ENCODE measurements around the gene BNC2. TPM values are rescaled to one million over a fixed set of nuclear protein-coding genes. Genes with fewer than 3 reads are reported as not detected.

Gene BNC2
- total RNA-seq, 1 experiment from 2014 or later: not detected

GRCh38 chr9:16532681-16533450 is 337.6 kb downstream of the BNC2 start:
- intact Hi-C loops (cut with micrococcal nuclease; ENCODE audit: unreplicated experiment): no loop called here
- TF ChIP-seq, protein P1, sequence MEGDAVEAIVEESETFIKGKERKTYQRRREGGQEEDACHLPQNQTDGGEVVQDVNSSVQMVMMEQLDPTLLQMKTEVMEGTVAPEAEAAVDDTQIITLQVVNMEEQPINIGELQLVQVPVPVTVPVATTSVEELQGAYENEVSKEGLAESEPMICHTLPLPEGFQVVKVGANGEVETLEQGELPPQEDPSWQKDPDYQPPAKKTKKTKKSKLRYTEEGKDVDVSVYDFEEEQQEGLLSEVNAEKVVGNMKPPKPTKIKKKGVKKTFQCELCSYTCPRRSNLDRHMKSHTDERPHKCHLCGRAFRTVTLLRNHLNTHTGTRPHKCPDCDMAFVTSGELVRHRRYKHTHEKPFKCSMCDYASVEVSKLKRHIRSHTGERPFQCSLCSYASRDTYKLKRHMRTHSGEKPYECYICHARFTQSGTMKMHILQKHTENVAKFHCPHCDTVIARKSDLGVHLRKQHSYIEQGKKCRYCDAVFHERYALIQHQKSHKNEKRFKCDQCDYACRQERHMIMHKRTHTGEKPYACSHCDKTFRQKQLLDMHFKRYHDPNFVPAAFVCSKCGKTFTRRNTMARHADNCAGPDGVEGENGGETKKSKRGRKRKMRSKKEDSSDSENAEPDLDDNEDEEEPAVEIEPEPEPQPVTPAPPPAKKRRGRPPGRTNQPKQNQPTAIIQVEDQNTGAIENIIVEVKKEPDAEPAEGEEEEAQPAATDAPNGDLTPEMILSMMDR (IDR thresholded peaks at IDR 0.05; ENCODE audit: unreplicated experiment): no peak
- no peaks in the 10 kb centered on the region for H3K36me3 Mint-ChIP-seq (ENCODE audit: insufficient read depth, unreplicated experiment)
- no peak for DNase-seq
- H3K9me3 Mint-ChIP-seq (ENCODE audit: low read depth, unreplicated experiment): no peaks in the 10 kb centered on the region
- H3K27ac Mint-ChIP-seq (ENCODE audit: unreplicated experiment): no peak overlapping the region
- no peak overlapping the region for H3K4me3 Mint-ChIP-seq (ENCODE audit: low read depth, unreplicated experiment)
- no TSS peak for BruUV-seq (replicated peaks)
- CTCF ChIA-PET: interaction anchor here (0.7 kb wide), 1 partner anchor 10 kb away, joined by 3 read pairs; no protein-coding TSS in a partner anchor
- no peaks in the 10 kb centered on the region for H3K4me1 Mint-ChIP-seq (ENCODE audit: low read depth, unreplicated experiment)
- H3K27me3 Mint-ChIP-seq (ENCODE audit: unreplicated experiment): no peaks in the 10 kb centered on the region

DNA sequence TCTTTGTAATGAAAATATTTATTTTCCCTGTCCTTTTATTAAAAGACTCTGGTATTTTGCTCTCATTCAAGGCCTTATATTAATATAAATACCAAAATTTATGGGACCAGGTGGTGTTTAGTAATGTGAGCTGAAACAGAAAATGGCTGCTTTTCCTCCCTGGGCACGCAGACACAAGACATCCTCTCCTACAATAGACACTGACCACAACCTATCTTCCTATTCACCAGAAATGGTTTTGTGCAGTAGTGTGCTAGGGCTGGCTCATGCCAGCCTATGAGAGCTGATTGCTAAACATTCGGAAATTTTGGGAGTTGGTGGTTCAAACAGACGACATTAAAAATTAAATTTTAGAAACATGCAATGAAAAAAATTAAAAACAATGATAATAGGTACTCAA is 338.2 kb downstream of the BNC2 start:
- BruUV-seq (replicated peaks): no TSS peak
- intact Hi-C loops (cut with micrococcal nuclease; ENCODE audit: unreplicated experiment): no loop called here
- H3K27ac Mint-ChIP-seq (ENCODE audit: unreplicated experiment): no peak overlapping the region

DNA sequence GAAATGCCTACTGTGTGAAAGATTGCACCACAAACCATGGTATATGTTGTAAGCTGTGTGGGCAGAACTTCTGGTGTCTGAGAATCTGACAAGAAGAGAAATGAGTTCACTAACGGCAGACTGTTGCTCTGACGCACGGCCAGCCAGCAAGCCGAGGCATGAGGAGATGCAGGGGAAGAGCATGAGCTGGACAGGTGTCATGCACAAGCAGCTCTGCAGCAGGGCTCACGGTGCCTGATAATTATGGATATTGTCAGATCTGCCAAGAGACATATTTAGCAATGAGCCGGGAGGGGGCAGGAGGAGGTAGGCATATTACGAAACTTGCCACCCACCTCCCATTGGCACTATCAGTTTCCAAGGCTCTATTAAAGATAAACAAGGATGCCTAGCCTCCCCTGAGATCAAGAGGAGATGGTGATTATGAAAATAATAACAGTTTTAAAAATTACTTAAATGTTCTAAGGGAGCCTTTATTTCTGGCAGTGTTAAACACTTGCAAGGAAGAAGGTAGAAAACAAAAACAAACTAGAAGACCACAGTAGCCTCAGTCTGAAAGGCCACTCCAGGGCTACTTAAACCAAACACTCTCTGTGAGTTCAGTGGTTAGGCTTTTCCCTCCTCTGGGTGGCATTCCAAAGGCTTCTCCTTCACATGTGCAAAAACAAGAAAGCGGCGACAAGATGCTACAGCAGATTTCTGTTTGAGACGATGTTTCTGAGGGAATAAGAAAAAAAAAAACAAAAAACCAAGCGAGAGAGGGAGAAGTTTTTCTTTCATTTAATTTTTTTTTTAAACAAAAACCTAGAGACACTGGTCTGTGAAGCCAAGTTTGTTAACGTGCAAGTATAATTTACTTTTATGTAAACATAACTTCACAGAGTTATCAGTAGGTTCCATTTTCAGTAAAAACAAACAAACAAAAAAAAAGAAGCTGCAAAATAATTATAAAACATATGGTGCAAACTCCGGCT is 339.5 kb downstream of the BNC2 start:
- no peak for DNase-seq
- no peaks in the 10 kb centered on the region for H3K27me3 Mint-ChIP-seq (ENCODE audit: unreplicated experiment)
- H3K9me3 Mint-ChIP-seq (ENCODE audit: low read depth, unreplicated experiment): no peaks in the 10 kb centered on the region
- no TSS peak for BruUV-seq (replicated peaks)
- intact Hi-C loops (cut with micrococcal nuclease; ENCODE audit: unreplicated experiment): no loop called here
- TF ChIP-seq, protein P1 (IDR thresholded peaks at IDR 0.05; ENCODE audit: unreplicated experiment): no peak
- CTCF ChIA-PET: no interaction called here
- H3K27ac Mint-ChIP-seq (ENCODE audit: unreplicated experiment): no peak overlapping the region
- H3K4me1 Mint-ChIP-seq (ENCODE audit: low read depth, unreplicated experiment): no peaks in the 10 kb centered on the region
- no peaks in the 10 kb centered on the region for H3K36me3 Mint-ChIP-seq (ENCODE audit: insufficient read depth, unreplicated experiment)
- H3K4me3 Mint-ChIP-seq (ENCODE audit: low read depth, unreplicated experiment): no peak overlapping the region

More for the DNA sequence above, 338.2 kb downstream of the BNC2 start:
- Mint-ChIP-seq H3K4me1 (ENCODE audit: low read depth, unreplicated experiment) (no peaks in the 10 kb centered on the region), H3K27me3 (ENCODE audit: unreplicated experiment) (no peaks in the 10 kb centered on the region), H3K9me3 (ENCODE audit: low read depth, unreplicated experiment) (no peaks in the 10 kb centered on the region), H3K4me3 (ENCODE audit: low read depth, unreplicated experiment) (no peak overlapping the region), H3K36me3 (ENCODE audit: insufficient read depth, unreplicated experiment) (no peaks in the 10 kb centered on the region)
- TF ChIP-seq, protein P1 (IDR thresholded peaks at IDR 0.05; ENCODE audit: unreplicated experiment): no peak
- CTCF ChIA-PET: no interaction called here
- no peak for DNase-seq

DNA sequence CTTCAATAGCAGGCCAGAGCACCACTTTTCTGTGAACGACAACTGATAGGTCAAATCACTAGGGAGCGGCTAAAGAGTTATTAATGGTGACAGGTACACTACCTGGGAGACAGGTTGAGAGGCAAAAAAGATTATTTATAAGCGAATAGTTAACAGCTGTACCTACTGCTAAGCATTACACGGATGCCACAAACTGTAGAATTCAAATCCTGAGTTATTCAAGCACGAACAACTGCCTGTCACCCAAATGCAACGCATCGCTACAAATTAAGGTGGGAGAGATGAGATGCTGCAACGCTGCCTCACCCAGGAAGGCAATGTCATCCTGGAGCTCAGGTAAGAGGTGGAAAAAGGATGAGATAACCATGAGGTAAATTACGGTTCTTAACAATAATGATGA is 342.9 kb downstream of the BNC2 start:
- TF ChIP-seq, protein P1 (IDR thresholded peaks at IDR 0.05; ENCODE audit: unreplicated experiment): no peak
- no peak for DNase-seq
- Mint-ChIP-seq H3K27me3 (ENCODE audit: unreplicated experiment) (no peaks in the 10 kb centered on the region), H3K27ac (ENCODE audit: unreplicated experiment) (no peak overlapping the region), H3K4me3 (ENCODE audit: low read depth, unreplicated experiment) (no peak overlapping the region), H3K9me3 (ENCODE audit: low read depth, unreplicated experiment) (no peaks in the 10 kb centered on the region), H3K4me1 (ENCODE audit: low read depth, unreplicated experiment) (no peaks in the 10 kb centered on the region), H3K36me3 (ENCODE audit: insufficient read depth, unreplicated experiment) (no peaks in the 10 kb centered on the region)
- CTCF ChIA-PET: interaction anchor here (0.7 kb wide), 1 partner anchor 17 kb away, joined by 3 read pairs; no protein-coding TSS in a partner anchor
- no TSS peak for BruUV-seq (replicated peaks)
- intact Hi-C loops (cut with micrococcal nuclease; ENCODE audit: unreplicated experiment): no loop called here

All from Calu3 (cell line).